ENCODE results near the gene C1orf87.

Gene C1orf87

GRCh38 chr1:59999746-60000145 lies 73.8 kb downstream of the C1orf87 start:
- DNase-seq (ENCODE audit: low read depth in 1 of 2, low spot score in 1 of 2), result no peak
- TF ChIP-seq JUND (IDR thresholded peaks at IDR 0.05; ENCODE audit: low read depth), result no peak
- in situ Hi-C loops (cut with HindIII; ENCODE audit: low pct_unique_long_range_greater_than_20kb, low sequenced_read_pairs), result no loop called here

GRCh38 chr1:59999006-59999405 lies 74.6 kb downstream of the C1orf87 start:
- peak in 1 of 2 experiments; percentile 47 for DNase-seq (ENCODE audit: low read depth in 1 of 2, low spot score in 1 of 2)
- in situ Hi-C loops (cut with HindIII; ENCODE audit: low pct_unique_long_range_greater_than_20kb, low sequenced_read_pairs), result no loop called here
- TF ChIP-seq JUND (IDR thresholded peaks at IDR 0.05; ENCODE audit: low read depth), result no peak

GRCh38 chr1:59997479-59998115 lies 76.0 kb downstream of the C1orf87 start:
- peak in 1 of 2 experiments; percentile 54 for DNase-seq (ENCODE audit: low read depth in 1 of 2, low spot score in 1 of 2)
- no peak for TF ChIP-seq JUND (IDR thresholded peaks at IDR 0.05; ENCODE audit: low read depth)
- in situ Hi-C loops (cut with HindIII; ENCODE audit: low pct_unique_long_range_greater_than_20kb, low sequenced_read_pairs), result no loop called here

- in situ Hi-C loops (cut with HindIII; ENCODE audit: low pct_unique_long_range_greater_than_20kb, low sequenced_read_pairs), result no loop called here
- no peak for DNase-seq (ENCODE audit: low read depth in 1 of 2, low spot score in 1 of 2)
- TF ChIP-seq JUND (IDR thresholded peaks at IDR 0.05; ENCODE audit: low read depth), result no peak
Measured at GRCh38 chr1:59994302-59995198, 79.0 kb downstream of the C1orf87 start.

- in situ Hi-C loops (cut with HindIII; ENCODE audit: low pct_unique_long_range_greater_than_20kb, low sequenced_read_pairs), result no loop called here
- DNase-seq (ENCODE audit: low read depth in 1 of 2, low spot score in 1 of 2), result no peak
- TF ChIP-seq JUND (IDR thresholded peaks at IDR 0.05; ENCODE audit: low read depth), result no peak
Measured at GRCh38 chr1:59992040-59992820, 81.3 kb downstream of the C1orf87 start.

GRCh38 chr1:59990470-59990869 lies 83.1 kb downstream of the C1orf87 start:
- TF ChIP-seq JUND (IDR thresholded peaks at IDR 0.05; ENCODE audit: low read depth), result no peak
- no peak for DNase-seq (ENCODE audit: low read depth in 1 of 2, low spot score in 1 of 2)
- in situ Hi-C loops (cut with HindIII; ENCODE audit: low pct_unique_long_range_greater_than_20kb, low sequenced_read_pairs), result no loop called here

GRCh38 chr1:59986516-59987310 lies 86.9 kb downstream of the C1orf87 start:
- peak in 1 of 2 experiments; percentile 19 for DNase-seq (ENCODE audit: low read depth in 1 of 2, low spot score in 1 of 2)
- no peak for TF ChIP-seq JUND (IDR thresholded peaks at IDR 0.05; ENCODE audit: low read depth)
- in situ Hi-C loops (cut with HindIII; ENCODE audit: low pct_unique_long_range_greater_than_20kb, low sequenced_read_pairs), result no loop called here

GRCh38 chr1:59985911-59986515 lies 87.6 kb downstream of the C1orf87 start:
- DNase-seq (ENCODE audit: low read depth in 1 of 2, low spot score in 1 of 2), result no peak
- no peak for TF ChIP-seq JUND (IDR thresholded peaks at IDR 0.05; ENCODE audit: low read depth)
- in situ Hi-C loops (cut with HindIII; ENCODE audit: low pct_unique_long_range_greater_than_20kb, low sequenced_read_pairs), result no loop called here

- in situ Hi-C loops (cut with HindIII; ENCODE audit: low pct_unique_long_range_greater_than_20kb, low sequenced_read_pairs), result no loop called here
- DNase-seq (ENCODE audit: low read depth in 1 of 2, low spot score in 1 of 2), result no peak
- no peak for TF ChIP-seq JUND (IDR thresholded peaks at IDR 0.05; ENCODE audit: low read depth)
Measured at GRCh38 chr1:59979666-59980065, 93.9 kb downstream of the C1orf87 start.

- no peak for TF ChIP-seq JUND (IDR thresholded peaks at IDR 0.05; ENCODE audit: low read depth)
- in situ Hi-C loops (cut with HindIII; ENCODE audit: low pct_unique_long_range_greater_than_20kb, low sequenced_read_pairs), result no loop called here
- DNase-seq (ENCODE audit: low read depth in 1 of 2, low spot score in 1 of 2), result no peak
Measured at GRCh38 chr1:59978511-59978910, 95.1 kb downstream of the C1orf87 start.

GRCh38 chr1:59978026-59978425 lies 95.5 kb downstream of the C1orf87 start:
- no peak for DNase-seq (ENCODE audit: low read depth in 1 of 2, low spot score in 1 of 2)
- no peak for TF ChIP-seq JUND (IDR thresholded peaks at IDR 0.05; ENCODE audit: low read depth)
- in situ Hi-C loops (cut with HindIII; ENCODE audit: low pct_unique_long_range_greater_than_20kb, low sequenced_read_pairs), result no loop called here

GRCh38 chr1:59977075-59977410 lies 96.5 kb downstream of the C1orf87 start:
- no peak for DNase-seq (ENCODE audit: low read depth in 1 of 2, low spot score in 1 of 2)
- no peak for TF ChIP-seq JUND (IDR thresholded peaks at IDR 0.05; ENCODE audit: low read depth)
- in situ Hi-C loops (cut with HindIII; ENCODE audit: low pct_unique_long_range_greater_than_20kb, low sequenced_read_pairs), result no loop called here
